ENCODE data around the gene LDOC1. TPM values are rescaled to one million over a fixed set of nuclear protein-coding genes. Genes with fewer than 3 reads are reported as not detected.

LDOC1 gene
- total RNA-seq (2022; extraction: Qiagen RNA extraction), result 75.5 to 99.3 TPM (median 96.0 TPM) in 5 replicates

DNA sequence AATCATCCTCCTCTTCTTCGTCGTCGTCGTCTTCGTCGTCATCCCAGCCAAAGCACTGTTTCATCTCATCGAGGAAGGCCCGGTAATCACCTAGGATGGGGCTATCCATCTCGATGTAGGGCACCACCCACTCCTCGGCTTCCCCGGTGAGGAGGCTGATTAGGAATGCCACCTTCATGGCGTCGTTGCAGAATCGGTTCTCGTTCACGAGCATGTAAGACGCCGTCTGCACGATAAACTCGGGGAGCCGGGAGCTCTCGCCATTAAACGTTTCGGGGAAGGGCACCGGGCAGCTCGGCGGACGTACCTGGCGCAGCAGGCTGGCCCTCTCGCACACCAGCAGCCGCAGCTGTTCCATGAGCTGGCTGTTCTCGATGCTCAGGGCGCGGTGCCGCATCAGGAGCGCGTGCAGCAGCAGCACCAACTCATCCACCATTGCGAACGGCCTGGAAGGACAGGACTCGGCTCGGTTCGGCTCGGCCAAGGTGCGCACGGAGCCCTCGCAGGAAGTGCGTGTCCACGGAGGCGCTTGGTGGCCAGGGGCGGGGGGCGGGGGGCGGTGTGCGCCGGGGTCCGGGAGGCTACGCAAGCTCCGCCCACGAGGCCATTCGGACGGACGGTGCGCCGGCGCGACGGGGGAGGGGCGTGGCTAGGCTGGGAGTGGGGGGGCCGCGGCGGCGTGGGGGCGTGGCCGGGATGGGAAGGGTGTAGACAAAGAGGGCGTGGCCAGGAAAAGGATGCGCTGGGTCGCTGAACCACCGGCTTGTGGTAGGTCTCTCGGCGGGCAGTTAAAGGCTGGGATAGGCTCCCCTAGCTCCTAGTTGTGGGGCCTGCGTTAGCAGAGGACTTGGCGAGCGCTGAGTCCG is at the start of gene LDOC1:
Gene LDOC1, minus strand, starts transcription at position 544 of the 866 bp plus-strand sequence. Its CDS starts 108 bp downstream, at position 436.

Other genes starting within 250 kb of the LDOC1 start
- gene SPANXB1, start 174.5 kb downstream of the LDOC1 start, total RNA-seq (2022; extraction: Qiagen RNA extraction), result 1.4 to 3.1 TPM (median 2.2 TPM) in 5 replicates
- gene SPANXC, start 65.4 kb upstream of the LDOC1 start, total RNA-seq (2022; extraction: Qiagen RNA extraction), result 0.45 to 0.97 TPM (median 0.46 TPM) in 3 of 5 replicates, not detected in the others

All from A549 treated with AZD2906 at 1 μM for 4 hours (cell line).